OCI-LY3 (cell line): ENCODE results near the gene ATOSB.

Experiments used
- CTCF ChIP-seq: fragments of 200-600, 300-600 bp; sonication (generic); IDR thresholded peaks from 2 replicates; pipeline ENCODE4 v1.5.1; 2014; ENCODE audit warnings: antibody characterized with exemption, low read length, low read depth
- EZH2phosphoT487 ChIP-seq: fragments of 200-600 bp; shearing (Covaris generic); IDR thresholded peaks from 2 replicates; pipeline ENCODE4 v1.6.1; 2018; ENCODE audit warnings: antibody characterized with exemption, mixed run types, low read depth

- TF ChIP-seq CTCF = no peak
- no peak for TF ChIP-seq EZH2phosphoT487
Measured at GRCh38 chr9:35108461-35108860, 7.2 kb downstream of the ATOSB start.
